Colon (tissue), 2 donors: ENCODE data around the gene CDH4.

Source experiments
- FAIRE-seq: peaks from 2 replicates; lab custom pipeline; 2012; peaks lifted over from hg19 to GRCh38; lab: Jason Lieb, UNC
- donor health status: control.
- donor health status: control.

The CDH4 gene

DNA sequence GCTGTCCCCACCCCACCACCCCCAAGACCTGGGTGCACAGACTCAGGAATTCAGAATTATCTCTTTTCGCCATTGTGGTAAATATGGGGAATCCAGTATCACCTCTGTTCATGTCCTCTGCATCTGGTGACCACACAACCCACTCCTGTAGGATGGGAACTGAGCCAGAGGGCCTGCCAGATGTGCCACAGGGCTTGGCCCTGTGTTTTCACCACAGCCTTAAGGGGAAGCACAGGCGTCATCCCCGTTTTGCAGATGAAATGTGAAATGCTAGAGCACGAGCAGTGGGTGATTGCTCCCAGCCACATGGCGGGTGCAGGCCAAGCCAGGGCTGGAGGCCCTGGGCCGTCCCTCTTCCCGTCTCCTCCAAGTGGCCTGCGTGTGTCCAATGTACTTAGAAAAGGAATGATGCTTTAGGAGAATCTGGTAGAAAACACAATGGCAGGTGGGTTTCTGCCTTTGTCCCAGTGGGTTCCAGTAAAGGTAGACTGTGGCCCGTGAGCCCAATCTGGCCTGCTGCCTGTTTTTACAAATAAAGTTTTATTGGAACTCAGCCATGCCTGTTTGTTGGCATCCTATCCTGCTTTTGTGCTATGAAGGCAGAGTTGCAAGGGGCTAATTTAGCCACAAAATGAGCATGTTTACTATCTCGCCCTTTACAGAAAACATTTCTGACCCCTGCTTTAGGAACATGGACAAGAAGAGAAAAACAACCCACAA, 309.2 kb downstream of the CDH4 start:
- no peak for FAIRE-seq

DNA sequence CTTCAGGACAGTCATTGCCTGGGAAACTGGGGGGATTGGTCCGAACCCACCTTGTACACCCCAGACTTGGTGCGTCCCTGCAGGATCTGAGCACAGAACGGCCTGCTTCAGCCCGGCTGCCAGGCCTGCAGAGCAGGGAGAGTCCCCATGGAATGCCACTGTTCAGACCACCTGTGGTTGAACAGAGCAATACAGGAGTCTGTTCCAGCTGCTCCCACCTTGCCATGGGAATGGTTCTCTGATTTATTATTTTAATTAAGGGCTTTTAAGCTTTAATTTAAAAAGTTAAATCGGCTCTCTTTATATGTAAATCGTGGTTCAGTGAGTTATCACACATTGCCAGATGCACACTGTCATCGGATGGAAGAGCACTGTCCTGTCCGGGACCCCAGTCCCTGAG, 310.4 kb downstream of the CDH4 start:
- FAIRE-seq: no peak

DNA sequence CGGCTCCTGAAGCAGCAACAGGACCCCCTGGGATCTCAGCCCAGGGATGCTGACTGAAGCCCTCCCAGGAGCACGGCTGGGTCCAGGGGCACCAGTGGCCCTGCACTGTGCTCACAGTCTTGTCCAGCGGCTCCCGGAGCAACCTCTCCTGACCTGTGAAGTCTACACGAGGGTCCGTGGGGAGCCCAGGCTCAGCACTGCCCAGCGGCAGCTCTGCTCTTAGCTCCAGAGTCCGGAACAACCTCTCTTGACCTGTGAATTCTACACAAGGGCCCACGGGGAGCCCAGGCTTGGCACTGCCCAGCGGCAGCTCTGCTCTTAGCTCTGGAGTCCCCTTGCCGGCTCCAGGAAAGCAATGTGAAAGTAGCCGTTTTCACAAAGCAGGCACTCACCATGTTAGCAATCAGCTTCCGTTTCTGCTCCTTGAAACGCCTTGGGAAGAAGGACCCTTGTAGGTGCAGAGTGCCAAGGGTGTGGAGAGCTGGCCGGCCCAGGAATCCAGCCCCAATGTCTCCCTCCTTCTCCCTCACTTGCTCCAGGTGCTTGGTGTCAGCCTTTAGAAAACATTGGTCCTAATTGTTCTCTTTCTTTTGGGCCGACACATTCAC, 310.9 kb downstream of the CDH4 start:
- FAIRE-seq: no peak

DNA sequence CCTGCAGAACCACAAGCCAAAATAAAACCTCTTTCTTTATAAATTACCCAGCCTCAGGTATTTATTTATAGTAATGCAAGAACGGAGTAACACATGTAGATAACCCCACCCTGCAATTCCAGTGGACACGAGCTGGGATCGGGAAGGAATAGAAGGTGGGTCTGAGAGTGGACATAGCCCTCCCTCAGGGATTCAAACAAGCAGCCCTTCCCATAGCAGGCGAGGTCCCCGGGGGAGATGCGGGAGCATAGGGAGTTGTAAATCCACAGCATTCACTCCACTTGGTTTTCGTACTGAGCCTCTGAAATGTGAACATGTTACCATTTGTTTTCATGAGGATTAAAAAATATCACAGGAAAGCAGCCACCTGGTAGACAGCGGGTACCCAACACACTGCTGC, 312.6 kb downstream of the CDH4 start:
- FAIRE-seq: no peak

DNA sequence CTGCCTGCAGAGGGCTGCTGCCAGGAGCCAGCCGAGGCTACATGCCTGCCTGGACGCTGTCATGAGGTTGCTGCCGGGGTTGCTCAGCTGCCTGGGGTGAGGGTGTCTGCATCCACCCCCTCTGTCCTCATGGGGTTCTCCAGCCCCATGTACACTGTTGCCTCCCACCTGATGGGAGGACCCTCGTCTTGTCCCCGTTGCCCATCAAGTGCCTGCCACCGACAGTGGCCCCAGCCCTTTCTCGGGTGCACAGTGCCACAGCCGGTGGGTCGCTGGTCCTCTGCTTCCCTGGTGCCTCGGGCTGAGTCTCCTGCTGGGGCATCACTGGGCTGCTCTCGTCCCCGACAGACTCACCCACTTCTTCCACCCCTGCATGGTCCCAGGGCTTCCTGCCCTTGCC, 313.7 kb downstream of the CDH4 start:
- no peak for FAIRE-seq

DNA sequence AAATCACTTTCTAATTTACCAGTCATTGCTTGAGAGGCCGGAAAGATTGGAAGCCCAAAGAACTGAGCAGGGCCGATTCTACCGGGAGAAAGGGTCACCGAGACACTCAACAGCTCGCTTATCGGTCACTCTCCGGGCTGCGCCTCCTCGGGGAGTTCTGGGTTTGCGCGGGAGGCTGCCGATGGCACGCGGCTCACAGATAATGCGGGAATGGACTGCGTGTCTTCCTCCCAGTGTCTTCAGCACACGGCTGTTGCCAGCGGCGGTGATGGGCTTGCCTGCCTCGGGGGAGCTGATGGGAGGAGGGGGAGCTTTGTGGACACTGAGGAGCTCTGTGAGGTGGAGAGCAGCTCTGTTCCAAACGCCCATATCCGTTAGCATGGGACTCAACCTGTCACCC, 314.6 kb downstream of the CDH4 start:
- FAIRE-seq: no peak

DNA sequence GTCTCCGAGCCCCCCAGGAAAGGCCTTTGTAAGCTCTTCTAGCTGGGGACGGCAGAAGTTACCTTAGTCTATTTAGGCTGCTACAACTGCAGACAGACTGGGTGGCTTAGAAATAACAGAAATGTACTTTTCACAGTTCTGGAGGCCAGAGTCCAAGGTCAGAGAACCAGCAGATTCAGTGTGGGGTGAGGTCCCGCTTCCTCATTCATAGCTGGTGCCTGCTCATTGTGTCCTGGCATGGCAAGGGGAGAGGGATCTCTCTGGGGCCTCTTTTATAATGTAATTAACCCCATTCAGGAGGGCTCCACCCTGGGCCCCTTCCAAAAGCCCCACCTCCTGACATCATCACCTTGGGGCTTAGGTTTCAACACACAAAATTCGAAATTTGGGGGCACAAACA, 315.1 kb downstream of the CDH4 start:
- no peak for FAIRE-seq

DNA sequence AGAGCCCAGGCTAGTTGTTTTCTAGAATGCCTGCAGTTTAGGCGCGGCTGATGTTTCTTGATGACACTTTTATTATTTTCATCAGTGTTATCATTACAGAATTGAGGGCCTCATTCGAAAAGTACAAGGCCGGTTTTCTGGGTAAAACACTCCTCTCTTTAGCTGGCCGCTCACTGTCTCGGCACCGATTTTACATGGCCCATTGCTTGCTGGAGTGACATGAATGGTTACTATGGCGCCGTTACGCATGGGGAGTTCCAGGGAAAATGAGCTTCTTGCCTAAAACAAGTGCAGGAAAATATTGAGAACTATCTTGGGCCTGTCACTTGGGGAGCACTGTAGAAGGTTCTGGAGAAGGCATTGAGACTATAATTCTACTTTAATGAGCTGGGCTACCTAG, 317.8 kb downstream of the CDH4 start:
- no peak for FAIRE-seq

DNA sequence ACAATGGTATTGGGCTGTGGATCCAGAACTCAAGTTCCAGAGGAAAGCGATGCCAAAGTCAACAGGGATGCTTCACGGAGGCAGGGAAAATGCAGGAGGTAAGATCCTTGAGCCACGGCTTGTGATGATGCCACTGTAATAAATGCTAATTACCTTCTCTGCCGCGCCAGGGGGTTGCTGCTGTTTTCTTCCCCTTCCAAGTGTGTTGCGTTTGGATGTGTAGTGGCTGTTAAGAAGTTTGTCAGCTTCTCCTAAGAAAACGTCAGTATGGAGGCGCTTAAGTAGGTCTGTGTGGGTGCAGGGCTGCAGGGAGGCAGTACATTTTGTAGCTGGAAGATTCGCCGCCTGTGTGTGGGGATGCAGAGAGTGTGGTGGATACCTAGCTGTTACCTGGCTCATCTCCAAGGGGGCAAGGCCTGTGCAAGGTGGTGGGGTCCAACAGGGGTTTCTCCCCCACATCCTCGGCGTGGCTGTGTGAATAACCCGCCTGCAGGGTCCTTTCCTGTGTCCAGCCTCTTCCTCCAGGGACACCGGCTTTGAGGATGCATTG, 318.7 kb downstream of the CDH4 start:
- no peak for FAIRE-seq

DNA sequence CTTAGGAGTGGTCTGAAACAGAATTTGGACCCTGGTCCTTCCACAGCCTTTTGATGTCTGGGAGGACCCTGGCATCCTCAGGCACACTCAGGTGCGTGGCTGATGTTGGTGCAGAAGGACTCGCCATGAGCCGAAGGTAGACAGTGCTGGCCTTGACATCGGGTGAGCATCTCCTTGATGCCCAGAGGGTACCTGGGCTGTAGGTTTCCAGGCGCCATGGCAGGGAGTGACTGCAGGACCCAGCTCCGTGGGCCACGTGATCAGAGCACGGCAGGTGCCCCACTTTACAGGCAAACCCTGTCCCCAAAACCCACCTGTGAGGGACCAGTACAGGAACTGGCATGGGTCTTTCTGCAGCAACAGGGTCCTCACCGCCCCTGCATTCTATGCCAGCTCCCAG, 319.2 kb downstream of the CDH4 start:
- no peak for FAIRE-seq

DNA sequence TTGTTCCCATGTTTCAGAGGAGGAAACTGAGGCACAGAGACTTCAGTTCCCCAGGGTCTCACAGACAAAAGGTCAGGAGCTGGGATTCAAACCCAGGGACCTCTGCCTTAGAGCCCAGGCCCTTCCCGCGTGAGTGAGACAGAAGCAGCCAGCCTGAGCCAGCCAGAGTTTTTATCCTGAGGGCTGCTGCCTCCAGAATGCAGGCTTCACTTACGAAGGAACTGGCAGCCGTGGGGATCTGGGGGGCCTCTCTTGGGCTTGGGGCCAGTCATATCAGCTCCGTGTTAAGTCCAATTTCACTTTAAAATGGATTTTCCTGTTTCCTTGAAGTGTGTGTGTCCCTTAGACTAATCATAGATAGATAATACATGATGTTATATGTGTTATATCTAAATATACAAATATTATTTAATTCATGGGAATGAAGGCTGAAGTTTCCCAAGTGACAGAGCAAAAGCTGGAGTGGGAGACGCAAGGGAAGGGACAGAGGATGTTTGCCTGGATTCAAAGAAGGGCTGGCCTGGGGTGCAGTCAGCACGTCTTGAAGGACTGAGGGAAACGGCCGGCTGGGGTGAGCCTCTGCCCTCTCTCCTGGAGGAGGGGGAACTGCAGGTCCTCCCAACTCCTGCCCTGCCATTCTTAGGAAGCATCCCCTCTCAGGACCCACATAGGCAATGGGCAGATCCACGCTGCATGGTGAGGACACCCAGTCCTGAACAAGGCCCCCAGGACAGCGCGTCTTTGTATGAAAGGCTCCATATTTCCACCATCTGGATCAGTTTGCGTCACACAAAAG, 320.1 kb downstream of the CDH4 start:
- FAIRE-seq: no peak

DNA sequence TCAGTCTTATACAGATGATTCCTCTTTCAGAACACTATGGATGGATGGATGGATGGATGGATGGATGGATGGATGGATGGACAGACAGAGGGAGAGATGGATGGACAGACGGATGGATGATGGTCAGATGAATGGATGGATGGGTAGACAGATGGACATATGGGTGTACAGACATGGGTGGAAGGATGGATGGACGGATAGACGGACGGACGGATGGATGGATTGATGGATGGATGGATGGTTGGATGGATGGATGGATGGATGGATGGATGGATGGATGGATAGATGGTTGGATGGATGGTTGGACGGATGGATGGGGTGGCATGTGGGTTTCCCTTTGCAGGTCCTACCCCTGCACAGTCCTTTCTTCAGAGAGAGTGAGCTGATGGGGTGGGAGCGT, 320.7 kb downstream of the CDH4 start:
- no peak for FAIRE-seq

DNA sequence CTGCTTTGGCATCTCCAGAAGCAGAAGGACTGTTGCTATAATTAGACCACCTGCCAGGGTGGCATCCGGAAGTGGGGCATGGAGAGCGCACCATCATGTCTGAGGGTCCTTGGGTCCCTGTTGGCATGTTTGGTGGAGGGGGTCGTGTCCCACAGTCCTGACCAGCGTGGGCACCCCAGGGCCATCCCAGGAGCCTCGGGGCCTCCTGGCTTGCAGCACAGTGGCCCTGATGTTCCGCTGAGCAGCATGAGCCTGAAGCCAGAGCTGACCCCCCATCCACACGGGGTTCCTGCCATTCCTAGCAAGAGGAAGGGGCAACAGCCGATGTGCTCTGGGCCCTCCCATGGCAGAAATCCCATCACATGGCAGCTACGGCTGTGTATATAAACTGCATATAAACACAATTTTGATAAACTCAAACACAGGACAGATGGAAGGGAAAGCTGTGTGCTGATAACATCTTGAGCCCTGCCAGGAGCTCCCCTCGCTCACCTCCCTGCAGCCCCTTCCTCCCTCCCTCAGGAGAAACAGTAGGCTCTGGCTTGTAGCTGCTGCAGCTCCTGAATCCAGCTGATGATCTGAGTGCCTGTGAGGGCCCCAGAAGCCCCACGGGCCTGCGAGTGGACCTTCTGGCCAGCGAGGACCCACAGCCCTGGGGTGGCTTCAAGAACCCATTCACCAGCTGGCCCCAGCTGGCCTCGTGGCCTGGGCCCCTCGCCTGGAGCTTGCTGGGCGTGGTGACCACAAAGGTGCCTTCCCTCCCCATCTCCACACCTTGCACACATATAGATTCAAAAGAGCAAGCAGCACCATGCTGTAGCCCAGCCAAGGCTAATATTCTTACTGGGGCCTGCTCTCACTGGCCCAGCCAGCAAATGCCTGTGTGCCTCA, 321.6 kb downstream of the CDH4 start:
- no peak for FAIRE-seq

DNA sequence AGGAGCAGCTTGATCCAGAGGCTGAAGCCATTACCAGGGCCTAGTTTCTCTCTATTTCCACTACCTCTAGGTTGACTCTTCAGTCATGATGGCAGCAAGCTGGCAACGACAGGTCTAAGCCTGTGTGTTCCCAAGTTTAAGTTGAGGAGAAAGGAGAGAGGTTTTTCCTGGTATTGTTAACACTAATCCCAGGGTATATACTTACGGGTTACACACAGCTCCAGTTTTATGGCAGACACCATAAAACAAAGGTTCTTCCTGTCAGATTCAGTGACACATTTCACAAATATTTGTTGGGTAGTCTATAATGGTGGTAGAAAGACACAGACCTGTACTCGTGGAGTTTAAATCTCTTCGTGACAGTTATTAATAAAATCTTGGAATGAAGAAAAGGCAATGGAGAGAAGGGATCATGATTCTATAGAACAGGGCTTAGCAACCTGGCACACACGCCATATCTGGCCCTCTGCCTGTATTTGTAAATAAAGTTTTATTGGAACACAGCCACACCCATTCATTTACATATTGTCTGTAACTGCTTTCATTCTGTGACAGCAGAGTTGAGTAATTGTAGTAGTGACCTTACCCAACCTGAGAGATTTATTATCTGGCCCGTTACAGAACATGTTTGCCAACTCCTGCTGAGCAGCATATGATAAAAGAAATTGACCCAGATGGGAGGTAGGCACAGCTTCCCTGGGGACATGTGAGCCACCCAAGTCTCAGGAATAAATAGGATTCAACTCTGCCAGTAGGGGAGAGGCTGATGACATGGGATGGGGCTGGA, 323.3 kb downstream of the CDH4 start:
- FAIRE-seq: no peak

DNA sequence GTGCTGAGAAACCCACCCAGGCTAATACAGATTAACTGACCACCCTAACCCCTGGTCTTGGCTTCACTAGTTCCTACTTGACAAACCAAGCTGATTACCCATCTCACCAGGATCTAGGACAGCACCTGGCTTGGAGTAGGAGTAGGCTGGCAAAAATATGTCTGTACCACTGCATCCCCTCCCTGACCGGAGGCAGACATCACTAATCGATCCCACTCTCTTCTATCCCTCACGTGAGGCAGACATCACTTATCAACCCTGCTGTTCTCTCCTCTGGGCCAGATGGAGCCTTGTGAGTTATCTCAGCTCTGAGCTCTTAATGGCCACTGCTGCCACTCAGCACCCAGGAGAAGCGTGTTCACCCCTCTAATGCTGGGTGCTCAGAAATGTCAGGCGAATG, 324.3 kb downstream of the CDH4 start:
- FAIRE-seq: no peak

DNA sequence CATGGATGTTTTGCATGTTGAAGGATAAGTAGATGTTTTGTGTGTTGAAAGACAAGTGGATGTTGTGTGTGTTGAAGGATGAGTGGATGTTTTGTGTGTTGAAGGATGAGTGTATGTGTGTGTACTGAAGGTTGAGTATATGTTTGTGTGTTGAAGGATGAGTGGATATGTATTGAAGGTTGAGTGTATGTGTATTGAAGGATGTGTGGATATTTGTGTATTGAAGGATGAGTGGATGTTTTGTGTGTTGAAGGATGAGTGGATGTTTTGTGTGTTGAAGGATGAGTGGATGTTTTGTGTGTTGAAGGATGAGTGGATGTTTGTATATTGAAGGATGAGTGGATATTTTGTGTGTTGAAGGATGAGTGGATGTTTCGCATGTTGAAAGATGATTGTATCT, 325.0 kb downstream of the CDH4 start:
- no peak for FAIRE-seq

DNA sequence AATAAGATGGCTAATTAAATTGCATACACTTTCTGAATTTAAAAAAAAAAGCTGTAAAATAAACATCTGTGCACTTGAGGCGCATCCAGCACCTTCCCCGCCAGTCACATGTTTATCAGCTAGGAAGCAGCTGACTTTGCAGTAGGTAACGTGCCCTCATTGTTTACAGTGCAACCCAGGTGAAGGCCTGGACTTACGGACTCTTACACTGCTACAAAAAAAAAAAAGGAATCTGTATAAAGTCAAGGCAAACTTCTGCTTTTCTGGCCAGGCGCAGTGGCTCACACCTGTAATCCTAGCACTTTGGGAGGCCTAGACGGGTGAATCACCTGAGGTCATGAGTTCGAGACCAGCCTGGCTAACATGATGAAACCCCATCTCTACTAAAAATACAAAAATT, 327.8 kb downstream of the CDH4 start:
- FAIRE-seq: no peak

DNA sequence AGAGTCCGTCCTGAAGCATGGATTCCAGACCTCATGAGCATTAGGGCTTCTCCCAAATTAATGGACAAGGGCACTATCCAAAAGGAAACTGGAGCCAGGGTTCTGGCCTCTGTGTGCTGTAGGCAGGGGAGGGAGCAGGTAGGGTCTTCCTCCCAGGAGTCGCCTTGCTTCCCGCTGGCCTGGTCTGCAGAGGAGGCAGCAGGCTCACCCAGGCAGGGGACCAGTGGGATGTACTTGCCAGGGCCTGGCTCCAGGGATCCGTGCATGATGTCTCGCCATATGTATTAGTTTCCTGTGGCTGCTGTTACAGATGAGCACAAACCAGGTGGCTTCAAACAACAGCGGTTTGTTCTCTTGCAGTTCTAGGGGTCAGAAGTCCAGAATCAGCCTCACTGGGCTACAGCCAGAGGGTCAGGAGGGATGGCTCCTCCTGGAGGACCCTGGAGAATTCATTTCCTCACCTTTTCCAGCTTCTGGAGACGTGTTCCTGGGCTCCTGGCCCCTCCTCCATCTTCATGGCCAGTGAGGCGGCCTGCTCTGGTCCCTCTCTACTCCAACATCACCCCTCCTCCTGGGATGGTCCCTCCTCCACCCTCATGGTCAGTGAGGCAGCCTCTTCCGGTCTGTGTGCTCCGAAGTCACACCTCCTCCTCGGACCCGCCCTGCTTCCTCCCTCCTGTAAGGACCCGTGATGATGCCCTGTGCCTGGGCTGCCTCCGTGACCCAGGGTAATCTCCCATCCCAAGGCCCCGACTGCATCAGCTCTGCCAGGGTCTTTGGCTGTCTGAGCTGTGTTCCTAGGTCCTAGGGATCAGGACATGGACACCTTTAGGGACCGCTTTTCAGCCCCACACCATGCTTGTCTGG, 329.1 kb downstream of the CDH4 start:
- no peak for FAIRE-seq

DNA sequence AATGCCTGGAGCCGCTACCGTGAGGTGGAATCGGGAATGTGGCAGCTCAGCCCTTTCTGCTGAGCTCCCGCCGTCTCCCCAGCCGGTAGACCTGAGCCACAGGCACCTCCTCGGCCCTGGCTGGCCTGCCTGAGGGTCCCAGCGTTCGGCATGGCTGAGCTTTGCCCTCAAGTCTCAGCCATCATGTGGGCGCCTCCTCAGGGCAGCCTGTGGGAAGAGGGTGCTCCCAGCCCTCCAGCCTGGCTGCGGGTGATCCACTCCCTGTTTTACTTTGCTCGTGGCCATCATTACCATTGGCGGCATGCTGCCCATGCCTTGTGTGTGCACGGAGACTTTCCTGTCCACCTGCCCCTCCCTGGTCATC, 329.7 kb downstream of the CDH4 start:
- FAIRE-seq: no peak

DNA sequence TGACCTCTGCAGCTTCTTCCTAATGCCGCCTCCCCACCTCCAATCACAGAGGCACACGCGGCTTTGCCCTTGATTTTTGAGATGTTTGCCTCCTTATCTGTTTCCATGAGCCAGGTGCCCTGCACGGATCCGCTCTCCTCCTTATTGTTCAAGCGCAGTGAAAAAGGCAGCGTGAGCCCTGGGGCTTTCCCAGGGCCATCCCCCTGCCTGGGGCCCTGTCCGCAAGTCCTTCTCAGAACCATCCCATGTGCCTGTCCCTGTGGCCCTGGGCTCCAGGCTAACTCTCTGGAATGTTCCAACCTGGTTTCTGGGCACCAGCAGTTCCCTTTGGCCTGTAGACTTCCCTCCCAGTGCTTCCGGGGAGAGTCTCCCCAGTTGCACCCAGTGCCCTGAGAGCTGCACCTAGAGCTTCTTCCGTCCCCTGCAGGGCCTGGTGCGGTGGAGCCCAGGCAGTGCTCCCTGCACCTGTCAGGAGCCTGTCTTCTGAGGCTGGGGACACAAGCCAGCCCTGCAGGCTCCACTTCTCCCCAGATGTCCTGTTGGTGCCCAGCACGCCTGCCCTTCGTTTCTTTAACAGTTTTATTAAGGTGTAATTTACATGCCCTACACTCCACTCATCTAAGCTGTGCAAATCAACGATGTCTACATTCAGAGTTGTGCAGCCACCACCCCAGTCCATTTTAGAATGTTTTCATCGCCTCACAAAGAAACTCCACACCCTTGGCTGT, 330.3 kb downstream of the CDH4 start:
- FAIRE-seq: no peak
